NCI-H1930 (cell line): ENCODE measurements around the gene UFD1.

Experiments used
- DNase-seq, 2 experiments: peaks; one replicate each; lab custom pipeline; 2025; lab: John Stamatoyannopoulos, UW

The UFD1 gene

GRCh38 chr22:19515654-19516377, 36.8 kb upstream of the UFD1 start:
- no peak for DNase-seq

DNA sequence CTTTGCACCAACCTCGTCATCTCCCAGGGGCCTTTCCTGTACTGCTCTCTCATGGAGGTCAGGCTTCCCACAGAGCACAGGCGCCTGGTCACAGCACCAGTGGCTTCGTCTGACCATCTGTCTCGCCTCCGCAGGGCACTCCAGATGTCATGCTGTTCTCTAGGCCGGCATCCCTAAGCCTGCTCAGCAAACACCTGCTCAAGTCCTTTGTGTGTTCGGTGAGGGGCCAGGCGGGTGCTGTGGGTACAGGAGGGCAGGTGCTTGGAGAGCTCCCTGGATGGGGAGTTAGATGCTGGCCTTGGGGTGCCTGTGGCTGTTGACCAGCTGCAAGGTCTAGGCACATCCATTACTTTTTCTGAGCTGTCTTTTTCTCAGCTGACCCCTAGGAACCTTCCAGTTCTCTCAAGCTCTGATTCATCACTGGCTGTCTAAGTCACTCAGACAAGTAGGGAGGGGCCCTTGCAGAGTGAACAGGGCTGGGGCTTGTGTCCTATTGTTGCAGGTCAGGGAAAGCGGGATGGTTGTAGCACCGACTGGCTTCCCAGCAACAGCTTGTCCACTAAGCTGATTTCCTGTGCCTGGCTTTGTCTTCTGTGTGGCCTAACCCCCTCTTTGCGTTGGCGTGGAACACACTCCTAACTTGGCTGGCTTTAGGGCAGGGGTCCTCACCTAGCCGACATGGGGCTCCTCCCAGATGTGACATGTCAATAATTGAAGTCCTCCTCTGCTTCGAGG, 36.0 kb upstream of the UFD1 start:
- no peak for DNase-seq

DNA sequence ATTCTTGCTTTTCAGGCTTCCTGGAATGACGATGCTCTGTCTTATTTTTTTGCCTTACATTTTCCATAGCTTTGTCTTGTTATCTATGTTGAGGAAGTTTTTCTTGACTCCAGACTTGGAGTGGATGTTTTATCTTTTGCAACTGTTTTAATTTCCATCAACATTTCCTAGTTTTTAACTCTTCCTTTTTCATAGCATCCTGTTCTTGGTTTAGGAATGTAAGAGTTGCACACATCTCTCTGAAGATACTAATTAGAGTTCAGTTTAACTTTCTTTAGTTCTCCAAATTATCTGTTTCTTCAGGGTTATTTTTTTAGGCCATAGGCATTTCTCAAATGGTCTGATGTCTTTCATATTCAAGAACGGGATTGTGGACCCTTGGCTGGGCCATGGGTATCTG, 34.8 kb upstream of the UFD1 start:
- no peak for DNase-seq

DNA sequence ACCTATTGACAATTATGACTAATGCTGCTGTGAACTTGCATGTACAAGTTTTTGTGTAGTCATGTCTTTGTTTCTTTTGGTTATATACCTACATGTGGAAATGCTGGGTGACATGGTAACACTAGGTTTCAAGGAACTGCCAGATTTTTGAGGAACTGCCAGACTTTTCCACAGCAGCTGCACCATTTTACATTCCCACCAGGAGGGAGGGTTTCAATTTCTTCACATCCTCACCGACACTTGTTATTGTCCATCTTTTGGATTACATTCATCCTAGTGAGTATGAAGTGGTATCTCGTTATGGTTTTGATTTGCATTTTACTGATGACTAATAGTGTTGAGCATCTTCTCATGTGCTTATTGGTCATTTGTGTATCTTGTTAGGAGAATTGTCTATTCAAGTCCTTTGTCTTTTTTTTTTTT, 31.9 kb upstream of the UFD1 start:
- DNase-seq: no peak

GRCh38 chr22:19509923-19510322, 30.9 kb upstream of the UFD1 start:
- no peak for DNase-seq

DNA sequence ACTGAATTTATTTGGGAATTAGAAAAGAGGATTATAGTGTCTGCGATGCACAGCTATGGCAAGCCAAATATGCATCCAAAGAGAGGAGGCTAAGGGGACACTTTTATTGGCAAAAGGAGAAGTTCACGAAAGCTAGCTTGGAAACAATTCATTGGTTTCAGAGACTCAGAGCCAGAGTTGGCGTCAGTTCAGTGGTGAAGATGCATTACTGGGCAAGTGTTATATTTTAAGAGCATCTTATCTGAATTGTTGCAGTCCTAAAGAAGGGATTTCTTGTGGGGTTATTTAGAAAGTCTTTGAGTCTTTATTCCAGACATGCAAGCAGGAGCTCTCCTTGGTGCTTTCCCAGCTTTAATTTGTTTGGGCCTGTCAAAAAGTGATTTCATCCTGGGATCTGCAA, 30.2 kb upstream of the UFD1 start:
- DNase-seq: no peak

GRCh38 chr22:19508024-19508776, 29.2 kb upstream of the UFD1 start:
- DNase-seq: no peak

- DNase-seq: no peak
These were observed 28.5 kb upstream of the UFD1 start for GRCh38 chr22:19507534-19507861.

GRCh38 chr22:19506212-19506611, 27.2 kb upstream of the UFD1 start:
- DNase-seq: no peak

DNA sequence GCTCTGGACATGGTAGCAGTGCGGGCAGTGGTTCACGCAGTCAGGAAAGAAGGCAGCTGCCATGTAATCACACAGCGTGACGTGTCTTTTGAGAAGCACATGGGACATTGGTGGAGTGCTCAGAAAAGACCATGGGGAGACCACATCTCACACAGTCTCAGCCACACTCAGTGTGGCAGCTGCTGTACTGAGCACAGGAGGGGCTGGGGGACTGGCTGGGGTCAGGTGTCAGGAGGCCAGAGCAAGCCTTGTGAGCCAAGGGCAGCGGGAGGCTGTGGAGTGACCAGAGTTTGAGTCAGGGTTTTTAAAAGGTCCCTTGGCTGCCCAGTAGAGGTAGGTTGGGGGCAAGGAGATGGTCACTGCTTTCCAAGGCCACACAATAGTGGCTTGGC, 26.7 kb upstream of the UFD1 start:
- DNase-seq: no peak

DNA sequence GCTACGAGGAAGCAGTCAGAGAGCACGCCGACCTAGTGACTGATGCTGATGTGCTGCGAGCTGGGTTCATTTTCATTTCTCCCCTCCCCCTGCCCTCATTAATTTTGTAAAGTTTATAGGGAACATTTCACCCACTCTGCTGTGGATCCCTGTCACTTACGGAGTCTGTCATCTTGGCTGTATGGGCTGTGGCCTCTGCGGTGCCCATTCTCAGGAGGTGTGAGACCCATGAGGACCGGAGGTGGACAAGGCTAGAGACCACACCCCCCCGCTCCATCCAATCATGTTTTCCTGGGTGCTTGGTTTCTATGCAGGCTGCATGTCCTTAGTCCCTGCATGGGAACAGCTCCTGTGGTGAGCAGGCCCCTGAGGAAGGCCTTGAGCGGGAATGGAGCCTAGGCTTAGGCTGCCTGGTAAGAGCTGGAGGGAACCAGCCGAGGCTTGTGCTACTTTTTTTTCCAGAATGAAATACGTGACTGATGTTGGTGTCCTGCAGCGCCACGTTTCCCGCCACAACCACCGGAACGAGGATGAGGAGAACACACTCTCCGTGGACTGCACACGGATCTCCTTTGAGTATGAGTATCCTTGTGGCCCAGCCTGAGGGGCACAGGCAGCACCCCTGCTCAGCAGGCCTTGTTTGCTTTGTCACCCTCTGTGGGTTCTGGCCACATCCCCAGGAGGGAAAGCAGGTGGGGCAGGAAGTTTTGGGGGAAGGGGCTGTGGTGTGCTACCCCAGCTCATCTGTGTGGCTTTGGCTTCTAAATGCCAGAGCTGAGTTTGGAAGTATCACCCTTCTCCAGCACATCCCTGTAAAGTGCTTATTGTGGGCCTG, 26.1 kb upstream of the UFD1 start:
- no peak for DNase-seq

- no peak for DNase-seq
These were observed 24.9 kb upstream of the UFD1 start for GRCh38 chr22:19503869-19504268.

GRCh38 chr22:19503367-19503766, 24.4 kb upstream of the UFD1 start:
- no peak for DNase-seq

GRCh38 chr22:19501897-19502447, 23.0 kb upstream of the UFD1 start:
- DNase-seq: no peak

- no peak for DNase-seq
These were observed 20.9 kb upstream of the UFD1 start for GRCh38 chr22:19499880-19500242.

DNA sequence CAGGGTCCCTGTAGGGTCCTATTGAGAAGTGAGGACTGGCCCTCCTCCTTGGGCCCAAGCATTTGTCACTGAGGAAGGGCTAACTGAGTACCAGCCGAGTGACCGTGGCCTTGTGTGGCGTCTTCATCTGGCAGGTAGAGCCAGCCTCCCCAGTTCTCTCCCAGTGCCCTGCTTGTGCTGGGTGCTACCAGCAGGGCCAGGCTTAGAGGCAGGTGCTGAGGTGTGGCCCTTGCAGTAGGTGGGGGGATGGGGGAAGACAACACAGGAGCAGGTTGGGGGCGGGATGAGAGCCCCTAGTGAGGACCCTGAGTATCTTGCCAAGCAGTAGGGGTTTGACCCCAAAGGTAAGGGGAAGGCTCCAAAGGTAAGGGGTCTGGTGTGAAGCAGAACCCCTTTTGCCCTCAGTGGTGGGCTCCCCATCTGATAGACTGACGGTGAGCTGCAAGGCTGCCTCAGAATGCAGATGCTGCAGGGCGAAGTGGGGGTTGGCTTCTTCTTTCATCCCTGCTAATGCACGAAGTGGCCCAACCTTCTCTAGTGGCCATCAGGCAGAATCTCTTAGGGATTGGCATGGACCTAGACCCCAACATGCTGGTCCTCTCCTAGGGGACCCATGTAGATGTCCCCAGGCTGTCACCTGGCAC, 20.4 kb upstream of the UFD1 start:
- DNase-seq: no peak

DNA sequence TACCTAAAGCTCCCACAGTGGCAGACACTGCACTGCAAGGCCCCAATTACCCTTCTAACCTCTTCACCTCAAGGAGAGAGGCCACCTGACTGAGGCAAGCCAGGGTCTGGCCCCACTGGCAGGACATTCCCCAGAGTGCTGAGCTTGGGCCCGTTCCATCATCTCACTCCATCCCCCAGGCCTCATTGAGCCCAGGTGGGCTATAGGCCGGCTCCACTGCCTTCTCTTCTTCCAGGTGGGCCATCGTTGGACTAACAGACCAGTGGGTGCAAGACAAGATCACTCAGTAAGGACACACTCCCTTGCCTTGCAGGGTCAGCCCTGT, 19.8 kb upstream of the UFD1 start:
- DNase-seq: no peak

- no peak for DNase-seq
These were observed 19.3 kb upstream of the UFD1 start for GRCh38 chr22:19498154-19498865.

GRCh38 chr22:19497245-19497644, 18.3 kb upstream of the UFD1 start:
- DNase-seq: no peak

DNA sequence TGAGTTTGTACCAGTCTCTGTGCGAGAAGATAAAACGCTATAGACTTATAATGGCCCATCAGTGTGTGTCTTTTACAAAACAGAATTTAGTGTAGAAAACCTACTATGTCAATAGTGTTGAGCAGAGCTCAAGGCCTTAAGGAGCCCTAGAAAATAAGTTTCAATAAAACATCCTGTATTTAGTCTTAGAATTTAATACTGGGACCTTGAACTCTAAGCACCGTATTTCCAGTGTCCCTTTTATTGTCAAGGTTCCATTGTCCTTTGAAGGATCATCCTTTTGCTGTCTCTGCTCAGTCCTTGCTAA, 17.3 kb upstream of the UFD1 start:
- no peak for DNase-seq
